H1 (cell line): ENCODE results near the gene RNF114. TPM values are rescaled to one million over a fixed set of nuclear protein-coding genes. Genes with fewer than 3 reads are reported as not detected.

Experiments
- CTCF ChIA-PET: fragments of 300-600 bp; sonication (Branson Sonifier 250); formaldehyde crosslinking; loops from one replicate; lab custom pipeline; 2021; ENCODE audit not compliant: partially characterized antibody; lab: Charles Lee
- POLR2A ChIA-PET: fragments of 300-600 bp; sonication (Branson Sonifier 250); formaldehyde crosslinking; loops from one replicate; lab custom pipeline; 2021; ENCODE audit warnings: inconsistent platforms; ENCODE audit not compliant: partially characterized antibody; lab: Charles Lee
- DNase-seq, 2 experiments: peaks; one replicate each; pipeline versions ENCODE4 v3.0.0 to v3.0.0-alpha.2; 2010 to 2022; ENCODE audit warnings: low spot score in 2 of 2, low read depth in 1 of 2, mixed read lengths in 1 of 2
- FAIRE-seq: peaks from 2 replicates; lab custom pipeline; 2011; peaks lifted over from hg19 to GRCh38; lab: Jason Lieb, UNC
- H2AFZ ChIP-seq: 2 replicates; pipeline ENCODE4 v1.8.1; 2012; ENCODE audit warnings: low read length, inconsistent platforms
- H2AK5ac ChIP-seq: 2 replicates; pipeline ENCODE4 v1.6.1; 2013; ENCODE audit warnings: low read depth, low read length
- H2BK120ac ChIP-seq: replicated peaks from 2 replicates; pipeline ENCODE3; 2013; ENCODE audit warnings: low read depth, low read length, inconsistent platforms
- H2BK12ac ChIP-seq: 2 replicates; pipeline ENCODE4 v1.6.1; 2013; ENCODE audit warnings: low read depth, low read length
- H2BK15ac ChIP-seq: 2 replicates; pipeline ENCODE4 v1.6.1; 2013; ENCODE audit warnings: low read length
- H2BK20ac ChIP-seq: 2 replicates; pipeline ENCODE4 v1.6.1; 2013; ENCODE audit warnings: low read length
- H2BK5ac ChIP-seq: 2 replicates; pipeline ENCODE4 v1.6.1; 2013; ENCODE audit warnings: low read depth, low read length
- H3K14ac ChIP-seq: 2 replicates; pipeline ENCODE4 v1.6.1; 2013; ENCODE audit warnings: inconsistent platforms; ENCODE audit not compliant: insufficient read length
- H3K18ac ChIP-seq: 2 replicates; pipeline ENCODE4 v1.6.1; 2013; ENCODE audit warnings: low read length; ENCODE audit errors: extremely low read depth
- H3K23ac ChIP-seq: 2 replicates; pipeline ENCODE4 v1.6.1; 2013; ENCODE audit warnings: inconsistent platforms; ENCODE audit not compliant: insufficient read length
- H3K23me2 ChIP-seq: 2 replicates; pipeline ENCODE4 v1.6.1; 2013; ENCODE audit warnings: low read depth, low read length
- H3K27ac ChIP-seq: 2 replicates; pipeline ENCODE4 v1.6.1; 2011; ENCODE audit warnings: low read depth, low read length, inconsistent platforms
- H3K27me3 ChIP-seq, 4 experiments: replicated peaks in 1 of 4; 1 replicate in 1 of 4; 2 replicates in 3 of 4; pipeline versions ENCODE4 v1.6.1 to v1.8.1; 2011 to 2013; ENCODE audit warnings: low read length in 3 of 4, mild to moderate bottlenecking in 3 of 4, inconsistent platforms in 2 of 4, mixed read lengths in 2 of 4, moderate library complexity in 1 of 4; ENCODE audit not compliant: control insufficient read depth in 3 of 4, insufficient read depth in 3 of 4; ENCODE audit errors: extremely low read depth in 1 of 4
- H3K36me3 ChIP-seq, 4 experiments: 2 replicates each; pipeline versions ENCODE4 v1.6.1 to v1.8.1; 2011 to 2013; ENCODE audit warnings: mild to moderate bottlenecking in 4 of 4, low read length in 3 of 4, moderate library complexity in 2 of 4, control low read depth in 1 of 4, inconsistent platforms in 1 of 4; ENCODE audit not compliant: insufficient read depth in 4 of 4, control insufficient read depth in 2 of 4
- H3K4ac ChIP-seq: replicated peaks from 2 replicates; pipeline ENCODE3; 2013; ENCODE audit warnings: low read length, low read depth, mixed read lengths, inconsistent platforms; ENCODE audit not compliant: insufficient read length
- H3K4me1 ChIP-seq, 4 experiments: replicated peaks in 1 of 4; 1 replicate in 1 of 4; 2 replicates in 3 of 4; pipeline versions ENCODE4 v1.6.1 to v1.8.1; 2011 to 2013; ENCODE audit warnings: low read length in 3 of 4, inconsistent platforms in 2 of 4, mixed read lengths in 1 of 4; ENCODE audit not compliant: insufficient read depth in 4 of 4, control insufficient read depth in 3 of 4
- H3K4me2 ChIP-seq, 2 experiments: 2 replicates each; pipeline versions ENCODE4 v1.6.1 to v1.8.1; 2011 to 2013; ENCODE audit warnings: low read depth in 2 of 2, low read length in 2 of 2, control low read depth in 1 of 2, inconsistent platforms in 1 of 2, mild to moderate bottlenecking in 1 of 2; ENCODE audit not compliant: insufficient read depth in 1 of 2
- H3K4me3 ChIP-seq, 4 experiments: fragments of 200-600, 300-600 bp in 1 of 4; sonication (generic), shearing (Covaris generic), sonication (Bioruptor Twin) in 1 of 4; 2 replicates each; pipeline versions ENCODE4 v1.5.1 to v1.8.1; 2011 to 2016; ENCODE audit warnings: low read length in 4 of 4, low read depth in 3 of 4, control low read depth in 2 of 4, inconsistent platforms in 2 of 4, mild to moderate bottlenecking in 2 of 4, mixed read lengths in 1 of 4, moderate library complexity in 1 of 4; ENCODE audit not compliant: insufficient read depth in 2 of 4; ENCODE audit errors: extremely low read depth in 1 of 4
- H3K56ac ChIP-seq: replicated peaks from 2 replicates; pipeline ENCODE3; 2013; ENCODE audit warnings: low read depth, mild to moderate bottlenecking, mixed read lengths, low read length, inconsistent platforms; ENCODE audit not compliant: insufficient read length
- H3K79me1 ChIP-seq: 2 replicates; pipeline ENCODE4 v1.6.1; 2013; ENCODE audit warnings: low read depth, low read length, control low read depth
- H3K79me2 ChIP-seq, 2 experiments: 2 replicates each; pipeline versions ENCODE4 v1.6.1 to v1.8.1; 2012 to 2013; ENCODE audit warnings: low read length in 2 of 2, mild to moderate bottlenecking in 2 of 2, inconsistent platforms in 1 of 2; ENCODE audit not compliant: insufficient read depth in 2 of 2, control insufficient read depth in 1 of 2
- H3K9ac ChIP-seq, 4 experiments: replicated peaks in 1 of 4; 1 replicate in 1 of 4; 2 replicates in 3 of 4; pipeline versions ENCODE4 v1.6.1 to v1.8.1; 2011 to 2013; ENCODE audit warnings: low read depth in 3 of 4, low read length in 3 of 4, control low read depth in 2 of 4, mild to moderate bottlenecking in 2 of 4, moderate library complexity in 2 of 4, inconsistent platforms in 1 of 4; ENCODE audit errors: extremely low read depth in 1 of 4
- H3K9me3 ChIP-seq, 2 experiments: 2 replicates each; pipeline versions ENCODE4 v1.6.1 to v1.8.1; 2012 to 2013; ENCODE audit warnings: mild to moderate bottlenecking in 2 of 2, moderate library complexity in 2 of 2, control low read depth in 1 of 2, inconsistent platforms in 1 of 2, low read depth in 1 of 2, low read length in 1 of 2, mixed read lengths in 1 of 2; ENCODE audit not compliant: insufficient read depth in 2 of 2
- H4K20me1 ChIP-seq, 2 experiments: replicated peaks in 1 of 2; 2 replicates each; pipeline versions ENCODE3 to v1.8.1; 2011 to 2013; ENCODE audit warnings: inconsistent platforms in 2 of 2, low read length in 2 of 2, mild to moderate bottlenecking in 1 of 2; ENCODE audit not compliant: insufficient read depth in 2 of 2, control insufficient read depth in 1 of 2
- H4K5ac ChIP-seq: 2 replicates; pipeline ENCODE4 v1.6.1; 2013; ENCODE audit warnings: low read length, low read depth, mixed read lengths, inconsistent platforms; ENCODE audit not compliant: insufficient read length
- H4K8ac ChIP-seq: 2 replicates; pipeline ENCODE4 v1.8.0; 2013; ENCODE audit warnings: mild to moderate bottlenecking, moderate library complexity, low read length, inconsistent platforms; ENCODE audit not compliant: insufficient read depth; ENCODE audit errors: extremely low read depth
- H4K91ac ChIP-seq: replicated peaks from 2 replicates; pipeline ENCODE3; 2013; ENCODE audit warnings: low read length, mixed read lengths, inconsistent platforms; ENCODE audit not compliant: insufficient read length
- FOSL1 ChIP-seq: IDR thresholded peaks from 2 replicates; pipeline ENCODE4 v1.6.1; 2011; ENCODE audit warnings: mild to moderate bottlenecking, low read depth, low read length, moderate library complexity; ENCODE audit not compliant: insufficient read depth
- WGBS, 2 experiments: shearing (Covaris generic) in 1 of 2; methylation state at CpG; one replicate each; pipeline versions ENCODE4 v1.1.6 to v1.1.7; 2013 to 2015; ENCODE audit warnings: low lambda C conversion rate in 2 of 2, mixed read lengths in 2 of 2, inconsistent platforms in 1 of 2, low coverage in 1 of 2, missing lambda C conversion rate in 1 of 2; ENCODE audit not compliant: insufficient replicate concordance in 2 of 2, insufficient coverage in 1 of 2, insufficient read length in 1 of 2; ENCODE audit errors: extremely low coverage in 1 of 2, missing lambda C conversion rate in 1 of 2; 5-methylcytosine and 5-hydroxymethylcytosine counted together
- polyA plus RNA-seq, 7 experiments: library from polyadenylated mRNA; depleted of rRNA in 3 of 7; stranded (reverse) in 5 of 7; unstranded in 2 of 7; fragments of >200 nt in 5 of 7; fragments of 200-250 nt in 2 of 7; gene quantifications; 1 replicate in 5 of 7; 2 replicates in 1 of 7; 4 replicates in 1 of 7; pipeline versions ENCODE4 v1.2.1 to v1.2.3, GENCODE V29; 2011 to 2013; ENCODE audit warnings: missing spikeins in 2 of 7, mixed read lengths in 2 of 7
- total RNA-seq: library from RNA; stranded (reverse); fragmentation: NEBNext Ultra II Directional; extraction: Animal tissue kit (Norgen Biotek cat#: 25700); gene quantifications from 2 replicates; pipeline ENCODE4 v1.2.1, GENCODE V29; 2021

The RNF114 gene
- total and polyA plus RNA-seq, 2 of the 8 experiments (the other 6 are each of a cell fraction or from before 2014, with no cell fraction given): 81.7 to 89.9 TPM

- Histone ChIP-seq H3K23me2 (no peaks in the 10 kb centered on the region), H2AK5ac (no peak overlapping the region), H2BK20ac (no peak overlapping the region), H3K9ac (no peak overlapping the region), H3K4me2 (no peak overlapping the region), H3K18ac (no peak overlapping the region), H3K36me3 (peaks cover 3 to 29% (median 9%) of the 10 kb centered on the region in 4 experiments; a peak in 5 of 8 replicates), H2BK15ac (no peak overlapping the region), H4K5ac (no peak overlapping the region), H3K56ac (no peak overlapping the region), H3K79me2 (peaks cover 0 to 29% of the 10 kb centered on the region in 2 experiments; a peak in 2 of 4 replicates), H3K4me3 (no peak overlapping the region), H3K27ac (no peak overlapping the region), H3K79me1 (peaks cover 9% of the 10 kb centered on the region), H3K27me3 (no peaks in the 10 kb centered on the region), H2BK120ac (no peak overlapping the region), H2AFZ (no peak overlapping the region), H2BK12ac (no peak overlapping the region), H3K14ac (no peak overlapping the region), H4K20me1 (peaks cover 2 to 26% of the 10 kb centered on the region in 2 experiments), H3K9me3 (no peaks in the 10 kb centered on the region), H3K23ac (no peak overlapping the region), H2BK5ac (no peak overlapping the region), H4K91ac (no peak overlapping the region), H4K8ac (no peak overlapping the region), H3K4ac (no peak overlapping the region), H3K4me1 (no peaks in the 10 kb centered on the region)
- ChIA-PET POLR2A (interaction anchor here (1.6 to 2.8 kb wide), 2 partner anchors 16 to 59 kb away, joined by 4 to 7 read pairs; no protein-coding TSS in a partner anchor), CTCF (interaction anchor here (0.5 to 16.4 kb wide), 7 partner anchors 8 to 1716 kb away, joined by 3 to 199 read pairs (median 4); no protein-coding TSS in a partner anchor)
- no peak for DNase-seq
- FAIRE-seq: no peak
- WGBS, 2 experiments: 91% methylated on average over 19 of the region's 19 CpGs; no CpG with 5 or more reads in 1 of the 2 experiments
- TF ChIP-seq FOSL1: no peak
Observed at GRCh38 chr20:49907405-49908257, 28.6 kb upstream of the RNF114 start.
